Measurements from ENCODE around the gene RAN. TPM values are rescaled to one million over a fixed set of nuclear protein-coding genes. Genes with fewer than 3 reads are reported as not detected.

The RAN gene
- total RNA-seq, 4 donors from 2014 or later: 105 to 296 (median 232) TPM

DNA sequence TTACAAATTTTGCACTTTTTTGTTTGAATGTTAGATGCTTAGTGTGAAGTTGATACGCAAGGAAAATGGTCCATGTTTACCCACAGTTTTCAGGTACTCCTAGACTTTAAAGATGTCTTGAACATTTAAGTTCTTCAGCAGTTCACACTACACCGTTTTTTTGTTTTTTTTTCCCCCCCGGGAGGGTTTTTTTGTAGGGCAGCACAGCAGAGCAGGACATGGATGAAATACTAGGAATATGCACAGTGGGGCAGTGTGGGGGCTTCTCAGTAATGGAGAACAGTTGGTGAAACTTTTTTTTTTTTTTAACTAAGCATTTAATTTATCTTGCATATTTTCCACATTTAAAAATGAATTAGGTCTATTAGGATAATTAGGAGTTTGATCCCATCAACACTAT, 4.9 kb downstream of the RAN start:
- DNase-seq (ENCODE audit: low spot score in 2 of 2): no peak
- H3K9me3 ChIP-seq: no peaks in the 10 kb centered on the region
- TF ChIP-seq POLR2AphosphoS5 (IDR thresholded peaks at IDR 0.05): no peak
- no peak for TF ChIP-seq EP300 (IDR thresholded peaks at IDR 0.05)
- no peak for TF ChIP-seq POLR2A (IDR thresholded peaks at IDR 0.05)
- TF ChIP-seq, protein P1, sequence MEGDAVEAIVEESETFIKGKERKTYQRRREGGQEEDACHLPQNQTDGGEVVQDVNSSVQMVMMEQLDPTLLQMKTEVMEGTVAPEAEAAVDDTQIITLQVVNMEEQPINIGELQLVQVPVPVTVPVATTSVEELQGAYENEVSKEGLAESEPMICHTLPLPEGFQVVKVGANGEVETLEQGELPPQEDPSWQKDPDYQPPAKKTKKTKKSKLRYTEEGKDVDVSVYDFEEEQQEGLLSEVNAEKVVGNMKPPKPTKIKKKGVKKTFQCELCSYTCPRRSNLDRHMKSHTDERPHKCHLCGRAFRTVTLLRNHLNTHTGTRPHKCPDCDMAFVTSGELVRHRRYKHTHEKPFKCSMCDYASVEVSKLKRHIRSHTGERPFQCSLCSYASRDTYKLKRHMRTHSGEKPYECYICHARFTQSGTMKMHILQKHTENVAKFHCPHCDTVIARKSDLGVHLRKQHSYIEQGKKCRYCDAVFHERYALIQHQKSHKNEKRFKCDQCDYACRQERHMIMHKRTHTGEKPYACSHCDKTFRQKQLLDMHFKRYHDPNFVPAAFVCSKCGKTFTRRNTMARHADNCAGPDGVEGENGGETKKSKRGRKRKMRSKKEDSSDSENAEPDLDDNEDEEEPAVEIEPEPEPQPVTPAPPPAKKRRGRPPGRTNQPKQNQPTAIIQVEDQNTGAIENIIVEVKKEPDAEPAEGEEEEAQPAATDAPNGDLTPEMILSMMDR (IDR thresholded peaks at IDR 0.05): no peak
- no peaks in the 10 kb centered on the region for H3K27me3 ChIP-seq
- peaks cover 35% of the 10 kb centered on the region for H3K36me3 ChIP-seq
- H3K4me3 ChIP-seq: no peak overlapping the region
- 69% methylated on average over 3 of the region's 3 CpGs for WGBS
- H3K27ac ChIP-seq: no peak overlapping the region
- peaks cover 18% of the 10 kb centered on the region for H3K4me1 ChIP-seq

DNA sequence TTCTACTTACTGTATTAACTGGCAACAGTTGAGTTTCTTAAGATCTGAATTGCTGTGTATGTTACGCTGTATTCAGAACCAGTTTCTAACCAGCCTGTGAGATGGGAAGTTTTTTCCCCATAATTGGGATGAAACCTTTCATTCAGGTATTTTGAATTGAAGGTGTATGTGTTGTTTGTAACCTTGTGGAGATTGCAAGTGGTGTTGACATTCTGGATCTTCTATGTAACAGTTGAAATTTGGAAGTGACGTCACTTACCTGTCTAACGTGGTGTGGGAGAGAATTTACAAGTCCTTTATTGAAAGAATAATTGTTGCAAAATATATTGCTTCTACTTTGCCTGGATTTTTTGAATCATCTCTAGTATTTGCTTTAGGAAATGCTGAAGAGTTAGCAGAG, 5.5 kb downstream of the RAN start:
- no peaks in the 10 kb centered on the region for H3K27me3 ChIP-seq
- peaks cover 18% of the 10 kb centered on the region for H3K4me1 ChIP-seq
- H3K27ac ChIP-seq: no peak overlapping the region
- TF ChIP-seq POLR2AphosphoS5 (IDR thresholded peaks at IDR 0.05) (no peak), EP300 (IDR thresholded peaks at IDR 0.05) (no peak), POLR2A (IDR thresholded peaks at IDR 0.05) (no peak)
- 85% methylated on average over 3 of the region's 3 CpGs for WGBS
- H3K4me3 ChIP-seq: no peak overlapping the region
- no peaks in the 10 kb centered on the region for H3K9me3 ChIP-seq
- DNase-seq (ENCODE audit: low spot score in 2 of 2): no peak
- H3K36me3 ChIP-seq: peaks cover 35% of the 10 kb centered on the region

DNA sequence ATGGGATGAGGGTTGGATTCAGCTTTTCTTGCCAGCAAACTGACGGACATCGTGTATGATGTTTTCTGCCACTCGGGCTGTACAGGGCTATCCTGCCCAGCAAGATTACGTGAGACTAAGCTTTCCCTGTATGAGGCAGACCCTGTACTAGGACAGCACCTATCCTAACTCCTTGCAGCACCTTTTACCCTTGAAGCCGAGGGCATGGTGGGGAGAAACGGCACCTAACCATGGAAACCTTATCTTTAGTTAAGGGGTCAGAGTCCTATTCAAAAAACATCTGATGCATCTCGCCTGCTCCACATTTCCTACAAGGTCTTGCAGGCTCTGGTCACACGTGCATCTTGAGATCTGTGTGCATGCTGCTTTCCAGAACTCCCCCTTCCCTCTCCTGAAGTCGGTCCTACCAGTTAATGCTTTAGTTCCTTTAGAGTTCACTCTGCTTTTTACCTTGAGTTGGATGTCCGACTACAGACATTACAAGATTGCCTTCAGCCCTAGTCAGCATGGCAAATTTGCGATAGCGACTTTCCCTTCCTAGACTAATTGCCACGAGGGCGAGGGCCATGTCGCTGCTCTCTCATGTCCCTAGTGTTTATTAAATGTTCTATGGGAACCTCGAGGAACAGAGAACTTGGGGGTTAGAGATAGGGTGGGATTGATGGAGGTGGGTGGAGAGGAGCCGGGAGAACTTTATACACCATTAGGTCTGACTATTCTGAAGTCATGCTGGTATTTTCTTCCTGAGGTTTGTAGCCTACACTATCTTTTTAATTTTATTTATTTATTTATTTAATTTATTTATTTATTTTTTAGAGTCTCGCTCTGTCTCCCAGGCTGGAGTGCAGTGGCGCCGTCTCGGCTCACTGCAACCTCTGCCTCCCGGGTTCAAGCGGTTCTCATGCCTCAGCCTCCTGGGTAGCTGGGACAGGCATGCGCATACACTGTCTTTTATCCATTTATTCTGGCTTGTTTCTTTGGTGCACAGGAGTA, 6.6 kb downstream of the RAN start:
- peaks cover 35% of the 10 kb centered on the region for H3K36me3 ChIP-seq
- WGBS: 76% methylated on average over 24 of the region's 24 CpGs
- H3K4me1 ChIP-seq: peaks cover 6% of the 10 kb centered on the region
- no peak for TF ChIP-seq POLR2AphosphoS5 (IDR thresholded peaks at IDR 0.05)
- TF ChIP-seq POLR2A (IDR thresholded peaks at IDR 0.05): no peak
- no peak for TF ChIP-seq EP300 (IDR thresholded peaks at IDR 0.05)
- TF ChIP-seq, protein P1 (IDR thresholded peaks at IDR 0.05): no peak
- H3K27me3 ChIP-seq: no peaks in the 10 kb centered on the region
- H3K4me3 ChIP-seq: no peak overlapping the region
- DNase-seq (ENCODE audit: low spot score in 2 of 2): no peak
- no peaks in the 10 kb centered on the region for H3K9me3 ChIP-seq
- H3K27ac ChIP-seq: no peak overlapping the region

DNA sequence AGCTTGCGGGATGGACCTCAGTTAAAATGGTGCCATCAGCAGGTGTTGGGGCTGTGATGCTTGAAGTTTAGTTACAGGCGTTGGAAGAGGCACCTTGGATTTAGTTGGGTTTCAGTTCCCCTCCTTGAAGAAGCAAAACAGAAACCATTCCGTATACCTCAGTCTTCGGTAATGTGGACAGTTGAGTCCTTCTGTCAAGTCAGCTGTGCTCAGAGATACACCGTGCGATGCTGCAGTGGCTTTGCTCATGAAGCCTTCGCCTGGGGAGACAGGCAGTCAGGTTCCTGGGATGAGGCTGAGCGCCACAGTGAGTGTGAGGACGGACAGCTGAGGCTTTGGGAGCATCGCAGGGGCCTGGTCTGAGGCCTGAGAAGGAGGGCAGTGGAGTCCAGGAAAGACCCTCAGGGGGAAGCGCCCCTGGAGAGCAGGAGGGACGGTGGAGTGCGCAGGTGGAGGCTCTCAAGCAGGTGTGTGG, 7.4 kb downstream of the RAN start:
- no peak for DNase-seq (ENCODE audit: low spot score in 2 of 2)
- WGBS: 92% methylated on average over 13 of the region's 13 CpGs

DNA sequence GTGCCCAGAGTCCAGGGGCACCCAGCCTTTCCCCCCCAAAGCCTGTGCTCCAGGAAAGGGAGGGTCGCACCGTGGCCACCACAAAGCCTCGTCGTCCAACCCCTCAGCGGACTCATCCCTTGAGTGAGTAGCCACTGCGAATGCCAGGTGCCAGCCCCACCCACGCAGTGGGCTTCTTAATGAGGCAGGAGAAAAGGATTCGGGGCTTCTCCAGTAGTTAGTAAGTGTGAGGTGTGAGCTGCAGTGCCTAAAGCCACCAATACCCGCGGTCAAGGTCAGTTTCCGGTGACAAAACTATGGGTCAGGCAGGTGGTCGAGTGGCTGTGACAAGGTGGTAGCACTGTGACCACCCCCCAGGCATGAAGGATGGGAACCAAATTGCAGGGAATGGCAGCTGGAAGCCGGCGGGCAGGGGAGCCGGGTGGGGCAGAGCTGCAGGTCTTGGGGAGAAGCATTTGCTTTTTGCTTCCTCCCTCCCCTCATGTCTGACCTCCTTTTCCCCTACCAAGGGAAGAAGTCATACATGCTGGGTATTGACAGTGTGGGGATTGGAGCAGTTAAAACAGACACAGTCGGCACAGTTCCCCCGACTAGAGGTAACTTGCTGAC, 8.0 kb downstream of the RAN start:
- Histone ChIP-seq H3K4me3 (peak overlapping the region; percentile 30), H3K36me3 (peaks cover 21% of the 10 kb centered on the region), H3K27me3 (no peaks in the 10 kb centered on the region), H3K27ac (no peak overlapping the region), H3K4me1 (no peaks in the 10 kb centered on the region), H3K9me3 (no peaks in the 10 kb centered on the region)
- WGBS: 67% methylated on average over 9 of the region's 17 CpGs
- TF ChIP-seq EP300 (IDR thresholded peaks at IDR 0.05) (no peak), POLR2AphosphoS5 (IDR thresholded peaks at IDR 0.05) (no peak), POLR2A (IDR thresholded peaks at IDR 0.05) (no peak)
- TF ChIP-seq, protein P1 (IDR thresholded peaks at IDR 0.05): no peak
- no peak for DNase-seq (ENCODE audit: low spot score in 2 of 2)

More for the DNA sequence above, 7.4 kb downstream of the RAN start:
- Histone ChIP-seq H3K4me1 (no peaks in the 10 kb centered on the region), H3K9me3 (no peaks in the 10 kb centered on the region), H3K4me3 (no peak overlapping the region), H3K27me3 (no peaks in the 10 kb centered on the region), H3K27ac (no peak overlapping the region), H3K36me3 (peaks cover 28% of the 10 kb centered on the region)
- no peak for TF ChIP-seq POLR2A (IDR thresholded peaks at IDR 0.05)
- no peak for TF ChIP-seq POLR2AphosphoS5 (IDR thresholded peaks at IDR 0.05)
- TF ChIP-seq, protein P1 (IDR thresholded peaks at IDR 0.05): no peak
- no peak for TF ChIP-seq EP300 (IDR thresholded peaks at IDR 0.05)
